Measurements from ENCODE around the gene UQCRC2. TPM values are rescaled to one million over a fixed set of nuclear protein-coding genes. Genes with fewer than 3 reads are reported as not detected.

UQCRC2 gene
- total and polyA plus RNA-seq, 7 experiments from 2014 or later: 158 to 227 (median 180) TPM

- H3K36me3 ChIP-seq (ENCODE audit: control insufficient read depth in 2 of 3, insufficient read depth in 3 of 3, low read length in 3 of 3): peaks cover 22 to 89% (median 50%) of the 10 kb centered on the region in 3 experiments
- no peaks in the 10 kb centered on the region for H3K27me3 ChIP-seq (ENCODE audit: control insufficient read depth in 2 of 2, insufficient read depth in 2 of 2, low read length in 2 of 2)
- POLR2A ChIA-PET: interaction anchor here (0.6 to 2.4 kb wide), 2 partner anchors 11 to 33 kb away, joined by 3 to 12 read pairs; partner anchors contain the start of gene UQCRC2
- DNase-seq (no peak), ATAC-seq (no peak)
- intact Hi-C loops (cut with micrococcal nuclease): no loop called here
- Mint-ChIP-seq H3K27me3 (no peaks in the 10 kb centered on the region), H3K4me1 (peaks cover 0 to 6% (median 1%) of the 10 kb centered on the region in 7 donors), H3K9me3 (no peaks in the 10 kb centered on the region), H3K4me3 (no peak overlapping the region), H3K36me3 (peaks cover 14 to 55% (median 36%) of the 10 kb centered on the region in 5 donors), H3K27ac (peak overlapping the region in 1 of 9 donors; percentile 20)
- H3K4me3 ChIP-seq (ENCODE audit: low read length): no peak overlapping the region
- H3K9me3 ChIP-seq (ENCODE audit: control insufficient read depth in 2 of 3, low read length in 3 of 3): no peaks in the 10 kb centered on the region
- no peaks in the 10 kb centered on the region for H3K4me1 ChIP-seq (ENCODE audit: control insufficient read depth in 2 of 2, insufficient read depth in 2 of 2, low read length in 2 of 2)
- H3K27ac ChIP-seq (ENCODE audit: low read depth, low read length): no peak overlapping the region
- CTCF ChIA-PET: no interaction called here
Observed at GRCh38 chr16:21964353-21964752, 11.2 kb downstream of the UQCRC2 start.

GRCh38 chr16:21971856-21972255, 18.7 kb downstream of the UQCRC2 start:
- ATAC-seq: no peak
- Histone ChIP-seq H3K36me3 (ENCODE audit: control insufficient read depth in 2 of 3, insufficient read depth in 3 of 3, low read length in 3 of 3) (peaks cover 42 to 95% (median 75%) of the 10 kb centered on the region in 3 experiments), H3K27me3 (ENCODE audit: control insufficient read depth in 2 of 2, insufficient read depth in 2 of 2, low read length in 2 of 2) (no peaks in the 10 kb centered on the region), H3K9me3 (ENCODE audit: control insufficient read depth in 2 of 3, low read length in 3 of 3) (no peaks in the 10 kb centered on the region), H3K4me1 (ENCODE audit: control insufficient read depth in 2 of 2, insufficient read depth in 2 of 2, low read length in 2 of 2) (no peaks in the 10 kb centered on the region), H3K4me3 (ENCODE audit: low read length) (no peak overlapping the region), H3K27ac (ENCODE audit: low read depth, low read length) (no peak overlapping the region)
- Mint-ChIP-seq H3K4me1 (peaks cover 0 to 2% (median 0%) of the 10 kb centered on the region in 7 donors), H3K36me3 (peaks cover 5 to 32% (median 16%) of the 10 kb centered on the region in 5 donors), H3K27me3 (no peaks in the 10 kb centered on the region), H3K9me3 (no peaks in the 10 kb centered on the region), H3K27ac (peak overlapping the region in 1 of 9 donors; percentile 20), H3K4me3 (no peak overlapping the region)
- ChIA-PET POLR2A (no interaction called here), CTCF (no interaction called here)
- intact Hi-C loops (cut with micrococcal nuclease): no loop called here
- no peak for DNase-seq

- Mint-ChIP-seq H3K27me3 (no peaks in the 10 kb centered on the region), H3K4me1 (no peaks in the 10 kb centered on the region), H3K27ac (no peak overlapping the region), H3K9me3 (no peaks in the 10 kb centered on the region), H3K4me3 (no peak overlapping the region), H3K36me3 (peaks cover 12 to 36% (median 16%) of the 10 kb centered on the region in 5 donors)
- Histone ChIP-seq H3K27me3 (ENCODE audit: control insufficient read depth in 2 of 2, insufficient read depth in 2 of 2, low read length in 2 of 2) (no peaks in the 10 kb centered on the region), H3K9me3 (ENCODE audit: control insufficient read depth in 2 of 3, low read length in 3 of 3) (no peaks in the 10 kb centered on the region), H3K4me1 (ENCODE audit: control insufficient read depth in 2 of 2, insufficient read depth in 2 of 2, low read length in 2 of 2) (no peaks in the 10 kb centered on the region), H3K4me3 (ENCODE audit: low read length) (no peak overlapping the region), H3K27ac (ENCODE audit: low read depth, low read length) (no peak overlapping the region), H3K36me3 (ENCODE audit: control insufficient read depth in 2 of 3, insufficient read depth in 3 of 3, low read length in 3 of 3) (peaks cover 48 to 95% (median 72%) of the 10 kb centered on the region in 3 experiments)
- CTCF ChIA-PET: interaction anchor here (0.6 kb wide), 2 partner anchors 104 to 216 kb away, joined by 3 to 4 read pairs; no protein-coding TSS in a partner anchor
- intact Hi-C loops (cut with micrococcal nuclease): no loop called here
- ATAC-seq (no peak), DNase-seq (no peak)
- POLR2A ChIA-PET: no interaction called here
Observed at GRCh38 chr16:21973945-21974344, 20.8 kb downstream of the UQCRC2 start.

- Mint-ChIP-seq H3K4me3 (no peak overlapping the region), H3K27me3 (no peaks in the 10 kb centered on the region), H3K4me1 (no peaks in the 10 kb centered on the region), H3K36me3 (peaks cover 17 to 62% (median 32%) of the 10 kb centered on the region in 5 donors), H3K9me3 (no peaks in the 10 kb centered on the region), H3K27ac (peak overlapping the region in 1 of 9 donors; percentile 12)
- Histone ChIP-seq H3K36me3 (ENCODE audit: control insufficient read depth in 2 of 3, insufficient read depth in 3 of 3, low read length in 3 of 3) (peaks cover 32 to 92% (median 40%) of the 10 kb centered on the region in 3 experiments), H3K27ac (ENCODE audit: low read depth, low read length) (no peak overlapping the region), H3K27me3 (ENCODE audit: control insufficient read depth in 2 of 2, insufficient read depth in 2 of 2, low read length in 2 of 2) (no peaks in the 10 kb centered on the region), H3K4me1 (ENCODE audit: control insufficient read depth in 2 of 2, insufficient read depth in 2 of 2, low read length in 2 of 2) (no peaks in the 10 kb centered on the region), H3K9me3 (ENCODE audit: control insufficient read depth in 2 of 3, low read length in 3 of 3) (no peaks in the 10 kb centered on the region), H3K4me3 (ENCODE audit: low read length) (no peak overlapping the region)
- ATAC-seq: no peak
- DNase-seq: no peak
- intact Hi-C loops (cut with micrococcal nuclease): no loop called here
- ChIA-PET CTCF (interaction anchor here (0.8 kb wide), 1 partner anchor 22 kb away, joined by 3 read pairs; no protein-coding TSS in a partner anchor), POLR2A (interaction anchor here (0.6 to 1.0 kb wide), 3 partner anchors 18 to 226 kb away, joined by 3 to 4 read pairs (median 3); no protein-coding TSS in a partner anchor)
Observed at GRCh38 chr16:21980032-21980431, 26.9 kb downstream of the UQCRC2 start.

- intact Hi-C loops (cut with micrococcal nuclease): no loop called here
- Mint-ChIP-seq H3K4me1 (no peaks in the 10 kb centered on the region), H3K27ac (peak overlapping the region in 1 of 9 donors; percentile 68), H3K4me3 (no peak overlapping the region), H3K9me3 (no peaks in the 10 kb centered on the region), H3K36me3 (peaks cover 17 to 55% (median 36%) of the 10 kb centered on the region in 5 donors), H3K27me3 (no peaks in the 10 kb centered on the region)
- Histone ChIP-seq H3K27ac (ENCODE audit: low read depth, low read length) (no peak overlapping the region), H3K4me3 (ENCODE audit: low read length) (no peak overlapping the region), H3K36me3 (ENCODE audit: control insufficient read depth in 2 of 3, insufficient read depth in 3 of 3, low read length in 3 of 3) (peaks cover 17 to 71% (median 29%) of the 10 kb centered on the region in 3 experiments), H3K9me3 (ENCODE audit: control insufficient read depth in 2 of 3, low read length in 3 of 3) (no peaks in the 10 kb centered on the region), H3K27me3 (ENCODE audit: control insufficient read depth in 2 of 2, insufficient read depth in 2 of 2, low read length in 2 of 2) (no peaks in the 10 kb centered on the region), H3K4me1 (ENCODE audit: control insufficient read depth in 2 of 2, insufficient read depth in 2 of 2, low read length in 2 of 2) (no peaks in the 10 kb centered on the region)
- no peak for ATAC-seq
- no peak for DNase-seq
- ChIA-PET CTCF (no interaction called here), POLR2A (no interaction called here)
Observed at GRCh38 chr16:21982108-21982507, 28.9 kb downstream of the UQCRC2 start.

- Mint-ChIP-seq H3K27ac (peak overlapping the region in 1 of 9 donors; percentile 22), H3K4me3 (no peak overlapping the region)
- H3K36me3 ChIP-seq (ENCODE audit: control insufficient read depth in 2 of 3, insufficient read depth in 3 of 3, low read length in 3 of 3): peaks cover 7 to 52% (median 17%) of the 10 kb centered on the region in 3 experiments
Observed at GRCh38 chr16:21984062-21984461, 30.9 kb downstream of the UQCRC2 start.

GRCh38 chr16:21985524-21985923, 32.4 kb downstream of the UQCRC2 start:
- CTCF ChIA-PET: no interaction called here
- H3K4me3 ChIP-seq (ENCODE audit: low read length): no peak overlapping the region
- Mint-ChIP-seq H3K36me3 (peaks cover 3 to 30% (median 16%) of the 10 kb centered on the region in 5 donors), H3K9me3 (no peaks in the 10 kb centered on the region), H3K4me1 (peaks cover 0 to 6% (median 0%) of the 10 kb centered on the region in 7 donors), H3K4me3 (no peak overlapping the region), H3K27me3 (no peaks in the 10 kb centered on the region), H3K27ac (peak overlapping the region in 7 of 9 donors; percentile 11 to 71 (median 57))
- DNase-seq (no peak), ATAC-seq (no peak)
- H3K36me3 ChIP-seq (ENCODE audit: control insufficient read depth in 2 of 3, insufficient read depth in 3 of 3, low read length in 3 of 3): peaks cover 7 to 37% (median 8%) of the 10 kb centered on the region in 3 experiments
- POLR2A ChIA-PET: no interaction called here
- intact Hi-C loops (cut with micrococcal nuclease): no loop called here
- no peaks in the 10 kb centered on the region for H3K9me3 ChIP-seq (ENCODE audit: control insufficient read depth in 2 of 3, low read length in 3 of 3)
- H3K27ac ChIP-seq (ENCODE audit: low read depth, low read length): no peak overlapping the region
- H3K4me1 ChIP-seq (ENCODE audit: control insufficient read depth in 2 of 2, insufficient read depth in 2 of 2, low read length in 2 of 2): no peaks in the 10 kb centered on the region
- no peaks in the 10 kb centered on the region for H3K27me3 ChIP-seq (ENCODE audit: control insufficient read depth in 2 of 2, insufficient read depth in 2 of 2, low read length in 2 of 2)

More at GRCh38 chr16:21984062-21984461, 30.9 kb downstream of the UQCRC2 start:
- no peaks in the 10 kb centered on the region for H3K27me3 ChIP-seq (ENCODE audit: control insufficient read depth in 2 of 2, insufficient read depth in 2 of 2, low read length in 2 of 2)
- H3K4me1 ChIP-seq (ENCODE audit: control insufficient read depth in 2 of 2, insufficient read depth in 2 of 2, low read length in 2 of 2): no peaks in the 10 kb centered on the region
- no peak overlapping the region for H3K4me3 ChIP-seq (ENCODE audit: low read length)
- ChIA-PET CTCF (interaction anchor here (0.7 kb wide), 1 partner anchor 887 kb away, joined by 3 read pairs; no protein-coding TSS in a partner anchor), POLR2A (no interaction called here)
- Mint-ChIP-seq H3K4me1 (peaks cover 0 to 6% (median 0%) of the 10 kb centered on the region in 7 donors), H3K27me3 (no peaks in the 10 kb centered on the region), H3K9me3 (no peaks in the 10 kb centered on the region), H3K36me3 (peaks cover 8 to 45% (median 25%) of the 10 kb centered on the region in 5 donors)
- H3K27ac ChIP-seq (ENCODE audit: low read depth, low read length): no peak overlapping the region
- intact Hi-C loops (cut with micrococcal nuclease): no loop called here
- H3K9me3 ChIP-seq (ENCODE audit: control insufficient read depth in 2 of 3, low read length in 3 of 3): no peaks in the 10 kb centered on the region
- no peak for DNase-seq
- no peak for ATAC-seq

All from naive thymus-derived CD4-positive, alpha-beta T cell (primary cell).